A549 (cell line): ENCODE results near the gene ZDHHC3.

Source experiments
- CEBPB ChIP-seq, 2 experiments: fragments of >200 bp in 1 of 2; sonication (Bioruptor Twin) in 1 of 2; formaldehyde crosslinking in 1 of 2; IDR thresholded peaks; 2 replicates each; pipeline ENCODE4 v1.6.1; 2012 to 2016
- CTCF ChIP-seq: fragments of >200 bp; sonication (Bioruptor Twin); formaldehyde crosslinking; IDR thresholded peaks from 3 replicates; pipeline ENCODE4 v1.5.1; 2016
- JUNB ChIP-seq: fragments of >200 bp; sonication (Bioruptor Twin); formaldehyde crosslinking; IDR thresholded peaks from 2 replicates; pipeline ENCODE4 v1.6.1; 2016
- MAX ChIP-seq: IDR thresholded peaks from 2 replicates; pipeline ENCODE4 v1.6.1; 2012
- MAZ ChIP-seq: fragments of 150-350 bp; IDR thresholded peaks from 2 replicates; pipeline ENCODE4 v1.6.1; 2014; ENCODE audit warnings: antibody characterized with exemption, low read depth, low read length, borderline replicate concordance
- NFE2L2 ChIP-seq: fragments of 150-350 bp; conservative IDR thresholded peaks from 2 replicates; pipeline ENCODE4 v1.6.1; 2014; ENCODE audit warnings: low read length
- POLR2A ChIP-seq: IDR thresholded peaks from 2 replicates; pipeline ENCODE4 v1.6.1; 2012; ENCODE audit warnings: mild to moderate bottlenecking, low read length
- POLR2AphosphoS2 ChIP-seq: conservative IDR thresholded peaks from 2 replicates; pipeline ENCODE4 v1.6.1; 2012; ENCODE audit warnings: low read length, improper control_type of control experiment, inconsistent platforms
- SMC3 ChIP-seq: fragments of >200 bp; sonication (Bioruptor Twin); formaldehyde crosslinking; IDR thresholded peaks from 3 replicates; pipeline ENCODE4 v1.6.1; 2018; ENCODE audit warnings: inconsistent platforms
- TF ChIP-seq, protein P1 (sequence below): fragments of 250-450 bp; sonication (Bioruptor Pico); IDR thresholded peaks from 2 replicates; pipeline ENCODE4 v1.5.0; 2021; ENCODE audit warnings: mild to moderate bottlenecking, moderate library complexity, borderline replicate concordance

DNA sequence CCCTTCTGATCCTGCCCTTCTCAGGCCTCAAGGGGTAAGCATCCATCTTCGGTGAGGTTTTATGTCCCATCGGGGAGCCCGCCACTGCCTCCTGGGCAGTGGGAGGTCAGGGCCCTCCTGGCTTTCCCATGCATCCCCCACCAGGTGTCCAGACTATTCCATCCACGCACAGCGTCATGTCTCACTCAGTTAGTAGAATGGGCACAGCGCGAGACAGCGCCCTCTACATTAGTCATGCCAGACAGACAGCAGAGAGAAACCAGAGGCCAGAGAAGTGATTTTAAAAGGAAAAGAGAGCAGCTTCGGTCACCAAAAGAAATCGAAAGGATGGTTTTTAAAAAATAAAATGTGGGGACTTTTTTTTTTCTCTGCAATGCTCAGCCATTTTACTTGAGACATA is 49.8 kb downstream of the ZDHHC3 start:
- TF ChIP-seq MAX: no peak
- TF ChIP-seq CTCF: no peak
- no peak for TF ChIP-seq CEBPB (IDR thresholded peaks at IDR 0.05)
- no peak for TF ChIP-seq NFE2L2
- no peak for TF ChIP-seq POLR2A
- no peak for TF ChIP-seq POLR2AphosphoS2
- no peak for TF ChIP-seq MAZ
- no peak for TF ChIP-seq JUNB
- TF ChIP-seq SMC3: no peak
- TF ChIP-seq, protein P1, sequence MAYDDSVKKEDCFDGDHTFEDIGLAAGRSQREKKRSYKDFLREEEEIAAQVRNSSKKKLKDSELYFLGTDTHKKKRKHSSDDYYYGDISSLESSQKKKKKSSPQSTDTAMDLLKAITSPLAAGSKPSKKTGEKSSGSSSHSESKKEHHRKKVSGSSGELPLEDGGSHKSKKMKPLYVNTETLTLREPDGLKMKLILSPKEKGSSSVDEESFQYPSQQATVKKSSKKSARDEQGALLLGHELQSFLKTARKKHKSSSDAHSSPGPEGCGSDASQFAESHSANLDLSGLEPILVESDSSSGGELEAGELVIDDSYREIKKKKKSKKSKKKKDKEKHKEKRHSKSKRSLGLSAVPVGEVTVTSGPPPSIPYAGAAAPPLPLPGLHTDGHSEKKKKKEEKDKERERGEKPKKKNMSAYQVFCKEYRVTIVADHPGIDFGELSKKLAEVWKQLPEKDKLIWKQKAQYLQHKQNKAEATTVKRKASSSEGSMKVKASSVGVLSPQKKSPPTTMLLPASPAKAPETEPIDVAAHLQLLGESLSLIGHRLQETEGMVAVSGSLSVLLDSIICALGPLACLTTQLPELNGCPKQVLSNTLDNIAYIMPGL (CRISPR knock-in tag): no peak
